ENCODE measurements around the gene ERC2.
"Not testable (repeated sequence)": the region's sequence is repeated elsewhere in the genome, so short reads cannot be mapped to it uniquely, and the experiment has no call there.

The ERC2 gene

DNA sequence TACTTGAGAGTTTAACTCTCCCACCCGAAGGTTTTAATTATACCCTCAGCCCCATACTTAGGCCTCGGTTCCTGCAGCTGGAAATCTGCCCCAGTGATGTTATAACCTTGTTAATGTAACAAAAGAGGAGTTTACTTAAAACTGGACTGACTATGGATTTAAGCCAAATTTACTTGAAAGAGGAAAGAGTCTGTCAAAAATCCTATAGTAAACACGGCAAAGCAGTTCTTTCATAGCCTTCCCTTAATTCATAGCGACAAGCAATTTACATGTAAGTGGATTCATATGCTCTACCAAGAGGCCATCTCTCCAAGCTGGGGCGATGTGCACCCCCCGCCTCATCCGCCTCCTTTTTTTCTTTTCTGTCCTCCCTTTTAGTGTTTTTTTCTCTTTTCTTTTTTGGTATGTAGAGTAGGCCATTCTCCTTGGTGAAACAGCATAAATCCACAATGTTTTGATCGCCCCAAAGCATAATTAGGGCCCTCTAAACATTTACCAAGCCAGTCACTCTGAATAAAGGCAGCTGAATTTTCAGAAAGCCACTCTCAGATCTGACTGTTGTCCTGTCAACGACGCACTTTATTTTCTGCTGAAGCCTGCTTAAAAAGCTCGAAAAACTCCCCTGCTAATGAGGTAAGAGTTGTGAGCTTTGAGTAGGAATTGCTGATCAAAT lies 608.1 kb downstream of the ERC2 start:
- no peak for DNase-seq

- DNase-seq, result no peak
Measured at GRCh38 chr3:55859305-55859704, 609.0 kb downstream of the ERC2 start.

- no peak for DNase-seq
Measured at GRCh38 chr3:55858727-55859126, 609.5 kb downstream of the ERC2 start.

GRCh38 chr3:55858302-55858701 lies 610.0 kb downstream of the ERC2 start:
- DNase-seq, result no peak

DNA sequence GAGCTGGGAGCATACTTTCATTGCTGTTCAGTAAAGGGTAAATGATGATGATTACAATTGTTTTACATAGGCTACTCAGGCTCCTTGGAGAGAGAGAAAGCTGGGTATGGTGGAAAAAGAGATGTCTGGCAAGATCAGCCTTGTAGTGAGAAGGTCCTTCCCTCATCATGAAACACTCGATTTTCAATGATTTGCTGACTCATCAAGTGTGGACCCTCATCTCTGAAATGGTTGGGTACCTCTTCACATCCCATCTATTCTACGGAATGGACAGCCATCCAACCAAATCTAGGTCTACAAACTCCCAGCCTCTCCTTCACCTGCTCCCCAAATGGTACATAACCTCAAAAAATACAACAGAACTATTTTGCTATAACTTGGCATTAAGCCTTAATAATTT lies 610.6 kb downstream of the ERC2 start:
- DNase-seq, result no peak

DNA sequence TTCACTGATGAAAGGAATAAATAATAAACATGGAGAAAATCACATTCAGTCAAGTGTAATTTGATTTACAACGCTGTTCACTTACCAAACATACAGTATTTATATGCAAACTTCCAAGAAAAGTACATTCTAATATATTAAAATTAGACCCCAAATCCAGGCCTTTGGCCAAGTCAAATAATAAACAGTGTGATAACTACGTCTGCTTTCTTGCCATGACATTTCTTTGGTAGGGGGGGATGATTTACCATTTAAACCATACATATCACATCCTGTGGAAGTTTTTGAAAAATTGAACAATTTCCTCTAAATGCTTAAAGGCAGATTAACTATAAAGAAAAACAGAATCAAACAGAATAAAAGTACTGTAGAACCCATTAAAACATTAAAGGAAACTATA lies 613.0 kb downstream of the ERC2 start:
- DNase-seq, result no peak

GRCh38 chr3:55854494-55854893 lies 613.8 kb downstream of the ERC2 start:
- DNase-seq, result no peak

DNA sequence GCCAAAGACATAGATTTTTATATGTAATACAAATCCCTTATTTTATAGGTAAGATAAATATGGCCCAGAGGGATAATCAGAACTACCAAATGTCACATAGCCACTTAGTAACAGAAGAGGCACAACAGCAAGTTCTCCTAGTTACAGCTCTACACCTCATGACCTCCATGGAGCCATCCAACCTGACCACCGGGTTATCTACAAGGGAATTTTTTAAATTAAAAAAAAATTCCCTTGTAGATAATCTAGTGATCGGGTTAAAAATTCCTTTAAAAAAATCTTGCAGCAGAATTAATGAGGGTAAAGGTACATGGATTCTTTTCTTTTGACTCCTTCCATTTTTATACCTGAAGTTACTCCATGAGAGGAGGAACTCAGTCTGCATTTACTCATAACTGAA lies 615.9 kb downstream of the ERC2 start:
- DNase-seq, result no peak

DNA sequence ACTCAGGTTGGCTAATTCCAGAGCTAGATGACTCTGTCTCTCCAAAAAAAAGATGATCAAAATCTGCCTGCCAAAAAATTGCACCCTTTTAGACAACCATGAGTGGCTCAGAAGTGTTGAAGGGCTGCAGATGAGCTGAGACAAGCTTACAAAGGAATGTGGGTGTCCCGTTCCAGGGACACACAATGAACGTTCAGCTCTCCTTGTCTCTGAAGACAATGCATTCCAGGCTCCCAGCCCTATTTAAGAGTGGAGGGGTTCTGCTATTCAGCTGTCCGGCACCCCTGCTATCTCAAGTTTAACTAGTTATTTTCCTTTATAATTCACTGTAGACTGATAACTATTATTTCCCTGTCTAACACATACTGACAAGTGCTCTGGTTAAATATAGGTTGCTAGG lies 626.1 kb downstream of the ERC2 start:
- DNase-seq, result no peak

GRCh38 chr3:55831876-55832275 lies 636.4 kb downstream of the ERC2 start:
- DNase-seq, result not testable (repeated sequence)

DNA sequence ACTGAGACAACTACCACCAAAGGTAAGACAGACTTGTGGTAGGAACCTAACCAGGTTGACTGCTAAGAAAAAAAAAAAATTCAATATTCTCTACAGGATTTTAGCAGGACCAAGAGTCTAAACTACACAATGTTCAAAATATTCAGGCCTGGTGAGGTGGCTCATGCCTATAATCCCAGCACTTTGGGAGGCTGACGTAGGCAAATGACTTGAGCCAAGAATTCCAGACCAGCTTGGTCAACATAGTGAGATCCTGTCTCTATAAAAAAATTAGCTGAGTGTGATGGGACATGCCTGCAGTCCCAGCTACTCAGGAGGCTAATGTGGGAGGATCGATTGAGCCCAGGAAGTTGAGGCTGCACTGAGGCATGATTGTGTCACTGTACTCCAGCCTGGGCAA lies 639.6 kb downstream of the ERC2 start:
- DNase-seq, result no peak

DNA sequence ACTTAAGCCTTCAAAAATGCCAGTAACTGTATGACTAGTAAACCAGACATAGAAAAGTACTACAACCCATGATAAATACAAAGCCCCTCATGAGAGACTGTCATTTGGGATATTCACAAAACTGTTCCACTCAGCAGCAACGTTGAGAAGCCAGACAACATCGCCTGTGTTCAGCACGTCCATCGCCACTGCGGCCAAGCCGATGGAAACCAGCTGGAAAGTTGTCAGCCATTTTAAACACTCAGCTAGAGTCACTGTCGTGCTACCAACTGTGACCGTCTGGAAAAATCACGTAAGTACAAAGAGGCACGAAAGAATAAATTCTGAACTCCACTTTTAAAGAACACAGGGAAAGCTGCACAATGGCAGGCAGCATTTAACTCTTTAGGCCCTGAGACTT lies 640.5 kb downstream of the ERC2 start:
- no peak for DNase-seq

GRCh38 chr3:55826731-55827496 lies 641.4 kb downstream of the ERC2 start:
- no peak for DNase-seq

DNA sequence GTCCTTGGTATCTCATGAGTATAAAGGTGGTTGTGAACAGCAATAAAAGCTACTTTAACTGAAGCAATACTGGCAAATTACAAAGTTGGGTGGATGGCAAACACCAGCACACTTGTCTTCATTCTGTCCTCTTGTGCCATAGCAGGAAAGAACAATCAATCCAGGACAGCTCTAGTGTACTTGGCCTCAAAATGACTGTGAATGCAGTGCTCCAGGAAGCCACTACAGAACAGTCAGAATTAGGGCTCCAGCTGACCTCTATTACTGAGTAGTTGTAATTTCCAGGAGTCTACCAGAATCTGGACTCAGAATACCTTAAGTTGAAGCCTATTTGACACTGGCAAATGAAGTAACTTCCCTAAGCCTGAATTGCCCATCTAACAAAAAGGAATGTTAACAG lies 642.2 kb downstream of the ERC2 start:
- no peak for DNase-seq

GRCh38 chr3:55824406-55824805 lies 643.9 kb downstream of the ERC2 start:
- DNase-seq, result no peak

GRCh38 chr3:55823829-55824228 lies 644.4 kb downstream of the ERC2 start:
- DNase-seq, result no peak

- no peak for DNase-seq
Measured at GRCh38 chr3:55823001-55823400, 645.3 kb downstream of the ERC2 start.

GRCh38 chr3:55819005-55819404 lies 649.3 kb downstream of the ERC2 start:
- DNase-seq, result no peak

DNA sequence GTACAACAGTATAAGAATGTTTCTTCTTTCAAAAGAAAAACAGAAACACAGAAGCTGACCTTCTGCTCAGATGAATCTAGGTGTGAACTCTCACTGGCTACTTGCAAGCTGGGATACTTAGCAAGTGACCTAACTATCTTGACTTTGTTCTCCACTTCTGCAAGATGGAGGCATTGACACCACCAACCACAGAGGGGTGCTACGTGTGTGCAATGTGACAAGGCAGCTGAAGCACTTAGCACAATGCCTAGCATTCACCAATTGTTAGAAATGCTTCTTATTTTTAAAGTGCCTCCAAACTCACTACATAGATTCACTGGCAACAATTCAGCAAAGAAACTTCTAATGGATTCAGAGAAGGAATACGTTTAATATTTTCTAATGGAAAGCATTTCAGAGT lies 649.8 kb downstream of the ERC2 start:
- no peak for DNase-seq

DNA sequence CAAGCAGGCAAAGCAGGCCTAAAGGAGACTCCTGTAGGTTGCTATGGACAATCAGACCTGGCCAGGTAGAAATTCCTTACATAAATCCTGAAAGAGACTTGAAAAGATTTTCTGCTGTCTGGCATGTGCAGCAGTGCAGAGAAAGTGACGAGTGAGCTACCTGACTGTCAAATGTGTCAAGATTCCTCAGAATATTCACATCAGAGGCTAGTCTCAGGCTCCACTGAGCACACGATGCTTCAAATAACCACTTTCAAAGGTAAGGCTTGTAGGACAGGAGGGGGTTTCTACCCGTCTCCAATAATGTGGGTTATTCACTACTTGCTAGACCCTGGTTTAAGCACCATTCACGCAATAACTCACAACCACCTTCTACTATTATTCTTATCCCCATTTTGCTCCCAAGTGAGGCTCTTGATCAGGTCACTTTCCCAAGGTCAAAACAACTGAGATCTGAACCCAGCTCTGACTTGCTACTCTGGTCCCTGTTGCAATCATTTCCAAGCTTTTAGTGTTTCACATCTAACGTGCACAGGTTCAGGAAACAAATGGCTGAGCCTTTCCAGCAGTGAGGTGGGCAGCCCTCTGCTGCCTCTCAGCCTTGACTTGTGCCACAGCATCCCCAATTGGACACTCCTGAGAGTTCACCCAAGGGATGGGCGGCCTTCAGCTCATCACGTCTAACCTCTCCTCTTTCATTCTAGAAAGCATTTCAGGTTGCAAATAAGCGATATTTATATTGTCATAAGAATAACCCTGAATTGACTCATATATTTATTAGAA lies 651.3 kb downstream of the ERC2 start:
- DNase-seq, result no peak

GRCh38 chr3:55815262-55815661 lies 653.0 kb downstream of the ERC2 start:
- no peak for DNase-seq

- DNase-seq, result no peak
Measured at GRCh38 chr3:55813268-55814097, 654.8 kb downstream of the ERC2 start.

DNA sequence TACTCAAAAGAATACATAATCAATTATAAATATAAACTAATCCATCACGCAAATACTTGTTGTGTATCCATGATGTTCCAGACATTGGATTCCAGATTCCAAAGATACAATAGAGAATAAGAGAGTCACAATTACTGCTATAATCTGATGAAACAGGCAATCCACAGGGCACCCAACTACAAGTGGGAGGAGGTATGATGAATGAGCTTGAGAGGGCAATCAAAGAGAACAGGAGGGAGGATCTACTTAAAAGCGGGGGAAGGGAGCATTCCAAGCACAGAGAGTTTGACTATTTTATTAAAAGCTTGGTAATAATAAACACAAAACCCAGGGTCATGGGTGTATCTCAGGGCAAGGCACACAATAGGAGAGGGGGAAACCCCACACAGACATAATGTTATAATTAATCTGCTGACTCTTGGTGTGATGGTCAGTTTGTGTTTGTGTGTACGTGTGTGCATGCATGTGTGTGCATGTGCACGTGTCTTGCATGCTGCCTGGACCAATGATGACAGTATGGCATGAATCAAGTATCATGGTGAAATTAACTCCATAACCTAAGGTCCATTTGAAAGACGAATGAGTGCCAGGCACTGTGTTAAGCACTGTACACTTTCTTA lies 655.8 kb downstream of the ERC2 start:
- DNase-seq, result no peak
